CD4-positive, alpha-beta T cell treated with Interleukin-4 for 4 hours (primary cell): ENCODE results near the gene HHATL.

Source experiments
- DNase-seq: peaks from one replicate; pipeline ENCODE4 v3.0.0-alpha.2; 2020

Gene HHATL

DNA sequence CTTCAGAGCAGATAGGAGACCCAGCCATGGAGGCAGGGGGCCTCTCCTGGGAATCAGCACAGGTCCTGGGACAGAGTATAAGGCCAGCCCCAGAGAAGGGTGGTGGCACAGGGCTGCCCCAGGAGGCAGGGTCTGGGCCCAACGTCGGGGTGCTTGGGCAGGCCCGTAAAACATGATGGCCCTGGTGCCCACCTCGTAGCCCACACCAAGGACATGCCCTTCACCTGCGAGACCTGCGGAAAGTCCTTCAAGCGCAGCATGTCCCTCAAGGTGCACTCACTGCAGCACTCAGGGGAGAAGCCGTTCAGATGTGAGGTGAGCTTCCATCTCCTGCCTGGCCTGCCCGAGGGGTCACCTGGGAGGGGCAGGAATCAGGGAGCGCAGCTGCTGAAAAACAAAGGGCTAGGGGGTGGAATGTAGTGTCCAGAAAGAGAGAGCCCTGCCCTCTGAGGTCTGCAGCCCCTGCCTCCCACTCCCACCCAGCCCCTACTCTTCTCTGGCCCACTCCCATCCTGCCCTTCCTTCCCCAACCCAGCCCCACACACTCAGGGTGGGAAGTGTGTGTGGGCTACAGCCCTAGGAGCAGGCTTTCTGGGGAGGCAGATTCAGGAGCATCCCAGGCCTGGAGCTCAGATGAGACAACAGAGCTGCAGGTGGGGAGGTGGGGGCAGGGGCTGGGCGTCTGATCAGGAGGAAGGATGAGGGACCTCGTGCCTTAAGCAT lies 39.6 kb downstream of the HHATL start:
- no peak for DNase-seq

GRCh38 chr3:42662037-42662812 lies 40.4 kb downstream of the HHATL start:
- DNase-seq, result no peak

GRCh38 chr3:42661593-42662022 lies 41.0 kb downstream of the HHATL start:
- no peak for DNase-seq

GRCh38 chr3:42660898-42661297 lies 41.7 kb downstream of the HHATL start:
- no peak for DNase-seq

- DNase-seq, result no peak
Measured at GRCh38 chr3:42660131-42660715, 42.4 kb downstream of the HHATL start.

DNA sequence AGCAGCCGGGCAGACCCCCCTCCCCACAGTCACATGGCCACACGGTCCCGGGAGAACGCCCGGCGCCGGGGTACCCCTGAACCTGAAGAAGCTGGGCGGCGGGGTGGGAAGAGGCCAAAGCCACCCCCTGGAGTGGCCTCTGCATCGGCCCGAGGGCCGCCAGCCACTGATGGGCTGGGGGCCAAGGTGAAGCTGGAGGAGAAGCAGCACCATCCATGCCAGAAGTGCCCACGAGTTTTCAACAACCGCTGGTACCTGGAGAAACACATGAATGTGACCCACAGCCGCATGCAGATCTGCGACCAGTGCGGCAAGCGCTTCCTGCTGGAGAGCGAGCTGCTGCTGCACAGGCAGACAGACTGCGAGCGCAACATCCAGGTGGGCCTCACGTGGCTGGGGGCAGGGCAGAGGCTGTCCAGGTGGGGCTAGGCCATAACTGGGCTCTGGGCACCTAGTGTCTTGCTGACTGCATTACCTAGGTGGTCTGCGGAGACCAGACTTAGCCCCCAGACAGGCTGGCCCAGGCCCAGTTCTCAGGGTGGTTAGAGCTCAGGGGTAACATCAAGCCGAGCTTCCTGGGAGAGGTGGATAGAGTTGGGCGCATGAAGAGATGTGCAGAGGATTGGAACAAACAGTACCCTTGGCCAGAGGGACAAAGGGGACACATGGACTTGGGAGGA lies 43.0 kb downstream of the HHATL start:
- no peak for DNase-seq

- no peak for DNase-seq
Measured at GRCh38 chr3:42658771-42659390, 43.7 kb downstream of the HHATL start.

DNA sequence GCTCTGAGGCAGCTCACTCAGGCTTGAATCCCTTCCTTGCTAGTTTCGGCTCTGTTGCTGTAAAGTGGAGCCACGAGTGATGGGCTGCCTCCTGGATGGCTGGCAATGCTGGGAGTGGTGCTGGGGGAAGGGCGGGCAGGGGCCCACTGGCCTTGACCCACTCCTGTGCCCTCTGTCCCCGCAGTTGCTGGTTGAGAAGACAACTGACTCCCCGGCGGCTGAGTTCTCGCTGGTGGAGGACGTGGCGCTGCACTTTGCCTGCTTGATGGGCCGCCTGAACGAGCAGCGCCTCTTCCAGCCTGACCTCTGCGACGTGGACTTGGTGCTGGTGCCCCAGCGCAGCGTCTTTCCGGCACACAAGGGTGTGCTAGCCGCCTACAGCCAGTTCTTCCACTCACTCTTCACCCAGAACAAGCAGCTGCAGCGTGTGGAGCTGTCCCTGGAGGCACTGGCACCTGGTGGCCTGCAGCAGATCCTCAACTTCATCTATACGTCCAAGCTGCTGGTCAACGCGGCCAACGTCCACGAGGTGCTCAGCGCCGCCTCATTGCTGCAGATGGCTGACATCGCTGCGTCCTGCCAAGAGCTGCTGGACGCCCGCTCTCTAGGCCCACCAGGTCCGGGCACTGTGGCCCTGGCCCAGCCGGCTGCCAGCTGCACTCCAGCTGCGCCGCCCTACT lies 44.4 kb downstream of the HHATL start:
- no peak for DNase-seq

- no peak for DNase-seq
Measured at GRCh38 chr3:42657675-42658074, 44.9 kb downstream of the HHATL start.

DNA sequence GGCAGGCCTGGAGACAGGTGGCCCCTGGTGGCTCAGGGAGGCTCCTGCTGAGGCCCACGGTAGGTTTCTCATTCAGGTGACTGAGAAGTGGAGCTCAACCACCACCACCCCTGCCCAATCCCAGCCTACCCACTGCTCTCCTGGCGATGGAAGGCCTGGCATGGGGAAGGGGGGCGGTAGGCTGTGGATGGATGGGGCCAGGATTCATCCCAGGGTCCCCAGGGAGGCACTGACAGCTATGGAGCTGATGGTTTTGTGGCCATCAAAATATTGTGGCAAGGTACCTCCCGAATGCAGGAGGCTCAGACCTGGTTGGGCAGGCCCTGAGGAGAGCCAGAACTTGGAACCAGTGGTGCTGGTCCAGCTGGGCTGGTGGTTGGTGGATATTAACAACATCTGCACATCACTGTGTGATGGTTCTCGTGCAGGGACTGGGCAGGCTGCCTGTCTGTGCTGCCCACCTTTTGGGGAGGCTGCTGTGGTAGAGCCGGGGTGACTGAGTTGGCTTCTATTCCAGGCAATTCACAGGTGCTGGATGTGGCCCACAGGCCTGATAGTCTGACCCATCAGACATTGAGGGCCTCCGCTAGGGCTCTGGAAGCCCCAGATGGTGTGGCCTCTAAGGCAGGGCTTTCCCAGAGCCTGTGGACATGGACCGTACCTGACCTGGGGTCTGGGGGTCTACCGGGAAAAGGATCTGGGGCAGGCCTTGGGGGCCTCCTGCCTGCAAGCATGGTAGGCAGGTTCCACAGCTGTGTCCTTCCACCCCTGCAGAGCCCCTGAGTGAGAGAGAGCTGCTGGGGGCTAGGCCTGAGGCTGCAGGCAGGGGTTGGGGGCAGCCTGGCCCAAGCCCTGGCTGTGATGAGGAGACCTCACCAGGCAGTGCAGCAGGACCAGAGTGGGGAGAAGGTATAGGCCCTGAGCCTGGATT lies 45.7 kb downstream of the HHATL start:
- DNase-seq, result no peak

DNA sequence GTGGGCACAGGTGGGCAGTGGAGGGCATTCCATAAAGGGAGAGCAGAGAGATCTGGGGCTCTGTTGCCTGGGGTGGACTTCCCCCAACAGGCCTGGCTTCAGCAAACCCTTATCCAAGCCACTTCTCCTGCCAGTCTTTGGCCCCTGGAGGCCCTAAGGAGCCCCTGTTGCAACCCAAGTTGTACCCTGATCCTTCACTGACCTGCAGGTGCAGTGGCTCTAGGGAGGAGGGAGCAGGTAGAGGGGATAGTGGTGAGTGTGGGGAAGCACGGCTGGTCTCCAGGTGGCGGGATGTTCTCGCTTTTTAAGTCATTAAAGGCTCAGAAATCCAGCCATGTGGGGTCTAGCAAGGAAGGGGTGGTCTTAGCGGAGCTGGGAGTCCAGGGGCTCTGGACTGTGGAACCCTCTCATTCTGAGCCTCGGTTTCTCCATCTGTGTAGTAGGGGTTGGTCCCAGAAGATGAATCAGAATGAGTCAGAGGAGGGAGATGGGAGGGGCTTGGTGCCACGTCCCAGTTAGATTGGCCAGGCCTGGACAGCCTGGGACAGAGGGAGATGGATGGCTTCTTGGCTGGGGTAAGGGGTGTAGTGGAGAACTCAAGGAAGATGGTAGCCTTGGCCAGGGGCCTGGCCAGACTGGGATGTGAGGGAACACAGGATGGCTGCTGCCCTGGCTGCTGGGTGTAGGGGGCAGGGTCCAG lies 46.5 kb downstream of the HHATL start:
- DNase-seq, result no peak

DNA sequence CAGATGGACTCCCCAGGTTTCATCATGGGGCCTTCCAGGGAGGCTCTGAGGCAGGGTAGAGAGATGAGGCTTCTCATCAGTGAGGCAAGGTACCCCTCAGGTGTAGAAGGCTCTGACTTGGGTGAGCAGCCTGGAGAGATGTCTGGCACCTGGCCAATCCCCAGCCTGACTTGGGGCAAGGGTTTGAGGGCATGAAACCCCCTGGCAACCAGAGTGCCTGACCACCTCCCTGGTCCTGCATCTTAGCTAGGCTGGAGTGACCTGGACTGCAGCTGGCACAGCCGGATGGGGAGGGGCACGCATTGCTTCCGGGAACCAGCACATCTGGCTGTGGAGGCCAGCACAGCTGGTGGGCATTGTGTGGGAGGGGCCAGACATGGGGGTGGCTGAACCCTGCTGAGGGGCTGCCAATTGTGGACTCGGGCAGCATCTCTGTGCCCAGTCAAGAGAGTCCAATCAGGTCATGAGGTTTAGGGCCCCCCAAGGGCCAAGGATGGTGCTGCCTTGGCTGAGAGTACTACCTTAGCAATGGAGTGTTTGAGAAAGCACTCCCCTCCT lies 47.2 kb downstream of the HHATL start:
- no peak for DNase-seq

GRCh38 chr3:42654331-42655201 lies 48.0 kb downstream of the HHATL start:
- no peak for DNase-seq

DNA sequence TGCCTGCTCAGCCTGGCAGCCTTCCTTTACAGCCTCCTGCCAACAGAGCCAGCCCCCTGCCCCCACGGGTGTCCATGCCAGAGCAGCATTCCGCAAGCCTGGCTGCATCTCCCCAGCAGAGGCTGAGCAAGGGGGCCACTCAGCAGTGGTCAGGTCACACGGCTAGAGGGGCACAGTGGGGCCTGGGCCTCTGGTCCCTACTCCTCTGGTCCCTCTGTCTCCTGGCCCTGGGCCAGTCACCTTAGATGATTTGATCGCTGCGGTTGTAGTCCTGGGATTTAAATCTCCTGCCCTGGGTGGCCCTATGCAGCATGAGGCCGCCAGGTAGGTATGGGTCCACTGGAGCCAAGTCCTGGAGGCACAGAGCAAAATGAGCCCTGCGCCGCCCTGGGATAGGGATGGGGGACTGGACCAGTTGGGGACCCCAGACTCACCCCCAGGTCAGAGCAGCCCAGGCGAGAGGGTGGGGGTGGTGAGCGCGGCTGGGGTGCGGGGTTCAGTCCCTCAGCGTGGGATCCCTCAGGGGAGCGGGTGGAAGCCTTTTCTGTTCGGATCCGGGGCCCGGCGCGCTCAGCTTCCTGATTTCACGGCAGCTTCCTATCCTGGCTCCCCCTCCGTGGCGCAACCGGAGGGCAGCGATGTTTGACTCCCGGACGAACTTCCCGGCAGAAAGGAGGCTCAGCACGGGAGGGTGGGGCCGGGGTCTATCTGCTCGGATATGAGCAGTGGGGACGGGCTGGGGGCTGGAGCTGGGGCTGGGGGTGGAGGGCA lies 48.9 kb downstream of the HHATL start, which contains the start of gene ZBTB47:
ZBTB47 (plus strand) TSS at position 138 of the 771 bp plus-strand sequence. CDS start 4,659 bp downstream, outside the sequence.
- no peak for DNase-seq

DNA sequence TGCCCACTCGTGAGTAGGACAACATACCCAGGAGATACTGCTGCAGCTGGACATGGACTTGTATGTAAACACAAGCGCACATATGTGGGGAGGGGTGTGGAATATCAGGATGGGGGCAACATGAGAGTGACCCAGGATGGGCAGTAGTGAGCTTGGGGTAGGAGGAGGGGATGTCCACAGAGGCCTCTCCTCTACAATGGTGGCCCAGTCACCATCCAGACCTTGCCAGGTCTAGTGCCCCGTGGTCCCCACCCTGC lies 49.4 kb downstream of the HHATL start:
- no peak for DNase-seq

GRCh38 chr3:42652611-42653302 lies 49.8 kb downstream of the HHATL start:
- peak; percentile 15 for DNase-seq

GRCh38 chr3:42652251-42652610 lies 50.4 kb downstream of the HHATL start:
- no peak for DNase-seq
